HepG2 (cell line): ENCODE results near the gene CDH13. TPM values are rescaled to one million over a fixed set of nuclear protein-coding genes. Genes with fewer than 3 reads are reported as not detected.

Experiments
- ATAD3A ChIP-seq: sonication (generic); formaldehyde crosslinking; IDR thresholded peaks from 2 replicates; pipeline ENCODE4 v1.4.0; 2020; ENCODE audit warnings: missing genetic modification reagents
- CCDC6 ChIP-seq: sonication (generic); formaldehyde crosslinking; IDR thresholded peaks from 2 replicates; pipeline ENCODE4 v1.8.1; 2022; ENCODE audit warnings: mild to moderate bottlenecking, missing genetic modification reagents, moderate library complexity
- GATAD1 ChIP-seq: IDR thresholded peaks from 2 replicates; pipeline ENCODE4 v1.6.1; 2016; ENCODE audit warnings: missing genetic modification reagents, missing compliant biosample characterization
- HDAC6 ChIP-seq: fragments of 200-600 bp; sonication (generic); IDR thresholded peaks from 2 replicates; pipeline ENCODE4 v1.7.0; 2017; ENCODE audit warnings: mild to moderate bottlenecking, antibody characterized with exemption, low read length, low read depth
- HNRNPK ChIP-seq: fragments of 200-400 bp; formaldehyde crosslinking; IDR thresholded peaks from 2 replicates; pipeline ENCODE4 v1.6.1; 2018; ENCODE audit warnings: low read length, low read depth, moderate library complexity, mild to moderate bottlenecking; ENCODE audit not compliant: poor library complexity, severe bottlenecking
- KDM3A ChIP-seq: IDR thresholded peaks from 2 replicates; pipeline ENCODE4 v1.6.1; 2018; ENCODE audit warnings: low read depth, missing compliant biosample characterization
- KLF16 ChIP-seq, 2 experiments: sonication (generic) in 1 of 2; formaldehyde crosslinking in 1 of 2; IDR thresholded peaks; 2 replicates each; pipeline versions ENCODE4 v1.6.1 to v1.8.0; 2016 to 2023; ENCODE audit warnings: missing genetic modification reagents in 2 of 2, missing compliant biosample characterization in 1 of 2
- MIXL1 ChIP-seq: IDR thresholded peaks from 2 replicates; pipeline ENCODE4 v1.6.1; 2016
- NCOA1 ChIP-seq: sonication (generic); formaldehyde crosslinking; IDR thresholded peaks from 2 replicates; pipeline ENCODE4 v1.9.0; 2021; ENCODE audit warnings: missing genetic modification reagents
- NFKBIZ ChIP-seq: IDR thresholded peaks from 2 replicates; pipeline ENCODE4 v1.6.1; 2018; ENCODE audit warnings: missing genetic modification reagents, missing compliant biosample characterization
- NFYC ChIP-seq: IDR thresholded peaks from 2 replicates; pipeline ENCODE4 v1.6.1; 2016; ENCODE audit warnings: missing genetic modification reagents, missing compliant biosample characterization
- RARG ChIP-seq: sonication (generic); formaldehyde crosslinking; IDR thresholded peaks from 2 replicates; pipeline ENCODE4 v1.4.0; 2020; ENCODE audit warnings: low read depth, mild to moderate bottlenecking, missing genetic modification reagents
- SMARCE1 ChIP-seq: fragments of 450-650 bp; IDR thresholded peaks from 2 replicates; pipeline ENCODE4 v1.6.1; 2017; ENCODE audit warnings: borderline replicate concordance
- YEATS2 ChIP-seq: sonication (generic); formaldehyde crosslinking; IDR thresholded peaks from 2 replicates; pipeline ENCODE4 v1.4.0; 2020; ENCODE audit warnings: missing genetic modification reagents, borderline replicate concordance
- ZBTB42 ChIP-seq: sonication (generic); formaldehyde crosslinking; IDR thresholded peaks from 2 replicates; pipeline ENCODE4 v1.5.0; 2020; ENCODE audit warnings: mild to moderate bottlenecking, missing genetic modification reagents
- ZFP41 ChIP-seq: sonication (generic); formaldehyde crosslinking; IDR thresholded peaks from 2 replicates; pipeline ENCODE4 v1.4.0; 2020; ENCODE audit warnings: mild to moderate bottlenecking, missing genetic modification reagents, borderline replicate concordance
- ZNF275 ChIP-seq: sonication (generic); formaldehyde crosslinking; IDR thresholded peaks from 2 replicates; pipeline ENCODE4 v1.8.0; 2022; ENCODE audit warnings: missing genetic modification reagents, mild to moderate bottlenecking, inconsistent platforms, borderline replicate concordance
- ZNF331 ChIP-seq: sonication (generic); formaldehyde crosslinking; IDR thresholded peaks from 2 replicates; pipeline ENCODE4 v1.4.0; 2020; ENCODE audit warnings: missing genetic modification reagents
- ZNF337 ChIP-seq: sonication (generic); formaldehyde crosslinking; IDR thresholded peaks from 2 replicates; pipeline ENCODE4 v1.5.1; 2020; ENCODE audit warnings: missing genetic modification reagents, low read depth, mild to moderate bottlenecking, borderline replicate concordance
- ZNF629 ChIP-seq: sonication (generic); formaldehyde crosslinking; conservative IDR thresholded peaks from 2 replicates; pipeline ENCODE4 v1.5.0; 2020; ENCODE audit warnings: missing genetic modification reagents
- ZNF646 ChIP-seq: sonication (generic); formaldehyde crosslinking; IDR thresholded peaks from 2 replicates; pipeline ENCODE4 v1.9.0; 2021; ENCODE audit warnings: mild to moderate bottlenecking, missing genetic modification reagents
- ZSCAN30 ChIP-seq: sonication (generic); formaldehyde crosslinking; IDR thresholded peaks from 2 replicates; pipeline ENCODE4 v1.5.0; 2020; ENCODE audit warnings: mild to moderate bottlenecking, missing genetic modification reagents
- polyA plus RNA-seq, 8 experiments: library from polyadenylated mRNA; depleted of rRNA in 3 of 8; stranded (reverse) in 7 of 8; unstranded in 1 of 8; fragments of >200 nt; fragmentation: Illumina TruSeq in 4 of 8; extraction: Trizol in 4 of 8; gene quantifications; 2 replicates each; pipeline versions ENCODE4 v1.2.1 to v1.2.3, GENCODE V29; 2011 to 2016; ENCODE audit warnings: low read depth in 4 of 8, missing spikeins in 1 of 8, mixed read lengths in 1 of 8; ENCODE audit not compliant: insufficient read depth in 1 of 8
- total RNA-seq, 5 experiments: library from RNA; depleted of rRNA; stranded (reverse); fragments of >200 nt; fragmentation: Illumina TruSeq; extraction: Trizol; gene quantifications; 2 replicates each; pipeline ENCODE4 v1.2.3, GENCODE V29; 2016; ENCODE audit warnings: low read depth in 1 of 5
- TF ChIP-seq, protein P1 (sequence below): sonication (generic); formaldehyde crosslinking; IDR thresholded peaks from 2 replicates; pipeline ENCODE4 v1.4.0; 2020; ENCODE audit warnings: missing genetic modification reagents, low read depth, mild to moderate bottlenecking, borderline replicate concordance

CDH13 gene
- total and polyA plus RNA-seq, 2 of the 13 experiments (the other 11 are each of a cell fraction or from before 2014, with no cell fraction given): not detected

DNA sequence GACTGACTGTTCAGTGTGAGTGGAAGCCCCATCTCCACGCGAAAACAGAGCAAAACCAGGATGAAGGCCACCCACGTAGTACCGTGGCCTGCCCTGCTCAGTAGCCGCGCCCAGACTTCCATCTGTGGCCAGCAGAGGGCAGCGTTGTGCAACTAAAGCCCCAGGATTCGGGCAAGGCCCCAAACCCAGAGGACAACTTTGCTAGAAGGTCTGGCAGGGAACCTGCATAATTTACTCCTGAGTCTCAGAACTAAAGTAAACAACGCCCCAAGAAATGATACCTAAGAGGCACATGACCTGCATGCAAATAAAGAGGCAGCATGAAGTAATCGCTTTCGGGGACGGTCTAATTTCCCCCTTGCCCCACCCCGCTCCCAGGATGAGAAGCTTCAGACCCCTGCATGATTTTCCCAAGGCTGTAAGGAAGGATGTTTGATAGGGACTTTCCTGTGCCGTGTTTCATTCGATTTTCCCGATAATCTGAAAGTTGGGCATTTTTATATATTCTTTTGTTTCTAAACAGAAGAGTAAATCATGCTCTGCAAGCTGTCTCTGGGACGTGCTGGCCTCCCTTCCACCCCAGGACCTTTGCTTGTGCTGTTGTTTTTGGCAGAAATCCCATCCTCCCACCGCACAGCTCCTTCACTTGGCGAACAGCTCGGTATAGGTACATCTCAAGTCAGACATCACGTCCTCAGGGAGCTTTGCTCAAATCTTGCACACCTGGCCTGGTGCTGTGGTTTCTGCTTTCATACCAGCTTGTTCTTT is 1199.6 kb downstream of the CDH13 start (continued):
- TF ChIP-seq ZNF646 (CRISPR knock-in tag) (no peak), ZNF331 (0 out of 2 replicates have a peak, but pooled peaks have one; percentile 35), CCDC6 (CRISPR knock-in tag) (no peak), HNRNPK (no peak), ZSCAN30 (CRISPR knock-in tag) (no peak), KLF16 (CRISPR knock-in tag; IDR thresholded peaks at IDR 0.05) (0 out of 4 replicates have a peak, but pooled peaks of 1 of the 2 experiments have one; percentile 33), GATAD1 (CRISPR knock-in tag) (0 out of 2 replicates have a peak, but pooled peaks have one; percentile 19), ATAD3A (CRISPR knock-in tag) (no peak), NFYC (CRISPR knock-in tag) (no peak), SMARCE1 (no peak), ZBTB42 (no peak), RARG (CRISPR knock-in tag) (no peak), NFKBIZ (CRISPR knock-in tag) (no peak), ZNF629 (no peak), KDM3A (CRISPR knock-in tag) (peak; percentile 62; the same call in 1 of the 2 replicates), ZFP41 (CRISPR knock-in tag) (no peak), NCOA1 (no peak), HDAC6 (no peak), MIXL1 (no peak), ZNF337 (CRISPR knock-in tag) (no peak), YEATS2 (CRISPR knock-in tag) (0 out of 2 replicates have a peak, but pooled peaks have one; percentile 28), ZNF275 (CRISPR knock-in tag) (no peak)
- TF ChIP-seq, protein P1, sequence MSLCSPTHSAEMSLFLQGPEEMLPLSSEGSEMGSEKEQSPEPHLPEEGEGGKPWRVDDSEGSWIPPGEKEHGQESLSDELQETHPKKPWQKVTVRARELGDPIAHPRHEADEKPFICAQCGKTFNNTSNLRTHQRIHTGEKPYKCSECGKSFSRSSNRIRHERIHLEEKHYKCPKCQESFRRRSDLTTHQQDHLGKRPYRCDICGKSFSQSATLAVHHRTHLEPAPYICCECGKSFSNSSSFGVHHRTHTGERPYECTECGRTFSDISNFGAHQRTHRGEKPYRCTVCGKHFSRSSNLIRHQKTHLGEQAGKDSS: no peak
